HepG2 (cell line): ENCODE results near the gene MAP2K6.

Experiments used
- CTCF ChIP-seq: sonication (generic); formaldehyde crosslinking; IDR thresholded peaks from 2 replicates; pipeline ENCODE4 v1.5.0; 2020; ENCODE audit warnings: mild to moderate bottlenecking, missing genetic modification reagents, moderate library complexity
- FOXA1 ChIP-seq, 2 experiments: fragments of 450-650 bp in 1 of 2; sonication (generic) in 1 of 2; formaldehyde crosslinking in 1 of 2; IDR thresholded peaks; 2 replicates each; pipeline versions ENCODE4 v1.4.0 to v1.6.1; 2016 to 2020; ENCODE audit warnings: missing genetic modification reagents in 1 of 2
- FOXJ3 ChIP-seq: sonication (generic); formaldehyde crosslinking; IDR thresholded peaks from 2 replicates; pipeline ENCODE4 v1.4.0; 2020; ENCODE audit warnings: missing genetic modification reagents, mild to moderate bottlenecking, borderline replicate concordance
- HCFC1 ChIP-seq: fragments of 150-350 bp; IDR thresholded peaks from 2 replicates; pipeline ENCODE4 v1.6.1; 2014; ENCODE audit warnings: low read depth, low read length
- HDAC2 ChIP-seq: sonication (generic); formaldehyde crosslinking; IDR thresholded peaks from 2 replicates; pipeline ENCODE4 v1.4.0; 2020; ENCODE audit warnings: missing genetic modification reagents
- HINFP ChIP-seq: sonication (generic); formaldehyde crosslinking; IDR thresholded peaks from 2 replicates; pipeline ENCODE4 v1.4.0; 2020; ENCODE audit warnings: low read depth, mild to moderate bottlenecking, missing genetic modification reagents
- KIAA2018 ChIP-seq: sonication (generic); formaldehyde crosslinking; IDR thresholded peaks from 2 replicates; pipeline ENCODE4 v1.5.0; 2020; ENCODE audit warnings: mild to moderate bottlenecking, missing genetic modification reagents, borderline replicate concordance
- MTA1 ChIP-seq: sonication (generic); formaldehyde crosslinking; IDR thresholded peaks from 2 replicates; pipeline ENCODE4 v1.4.0; 2020; ENCODE audit warnings: missing genetic modification reagents, mild to moderate bottlenecking, borderline replicate concordance
- MTA3 ChIP-seq: sonication (generic); formaldehyde crosslinking; IDR thresholded peaks from 2 replicates; pipeline ENCODE4 v1.4.0; 2020; ENCODE audit warnings: missing genetic modification reagents
- MZF1 ChIP-seq: sonication (generic); formaldehyde crosslinking; IDR thresholded peaks from 2 replicates; pipeline ENCODE4 v1.8.1; 2023; ENCODE audit warnings: mild to moderate bottlenecking, missing genetic modification reagents, borderline replicate concordance
- ZNF138 ChIP-seq: sonication (generic); formaldehyde crosslinking; IDR thresholded peaks from 2 replicates; pipeline ENCODE4 v1.5.0; 2020; ENCODE audit warnings: mild to moderate bottlenecking, low read depth, missing genetic modification reagents
- ZNF549 ChIP-seq: sonication (generic); formaldehyde crosslinking; IDR thresholded peaks from 2 replicates; pipeline ENCODE4 v1.5.0; 2020; ENCODE audit warnings: missing genetic modification reagents
- ZNF746 ChIP-seq: sonication (generic); formaldehyde crosslinking; IDR thresholded peaks from 2 replicates; pipeline ENCODE4 v1.8.0; 2022; ENCODE audit warnings: mild to moderate bottlenecking, missing genetic modification reagents

DNA sequence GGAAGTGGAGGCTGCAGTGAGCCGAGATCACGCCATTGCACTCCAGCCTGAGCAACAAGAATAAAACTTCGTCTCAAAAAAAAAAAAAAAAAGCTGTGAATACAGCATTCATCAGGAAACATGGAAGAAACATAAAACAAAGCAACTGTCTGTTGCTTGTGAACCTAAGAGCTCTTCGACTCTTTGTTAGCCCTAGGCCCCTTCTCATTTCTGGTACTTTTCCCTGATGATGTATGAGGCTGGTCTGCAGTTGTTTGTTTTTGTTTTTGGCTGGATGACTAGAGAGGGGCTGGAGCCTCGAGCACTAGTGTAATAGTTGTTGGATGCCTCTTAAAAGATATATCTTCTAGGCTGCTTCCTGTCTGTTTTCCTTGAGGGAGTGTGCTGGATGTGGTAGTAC is 113.5 kb downstream of the MAP2K6 start:
- TF ChIP-seq KIAA2018 (CRISPR knock-in tag) (no peak), ZNF746 (CRISPR knock-in tag) (no peak), CTCF (CRISPR knock-in tag) (no peak), HINFP (CRISPR knock-in tag) (no peak), MZF1 (no peak), ZNF549 (CRISPR knock-in tag) (no peak), FOXA1 (IDR thresholded peaks at IDR 0.05) (no peak), FOXA1 (CRISPR knock-in tag; IDR thresholded peaks at IDR 0.05) (no peak), MTA3 (CRISPR knock-in tag) (no peak), FOXJ3 (no peak), ZNF138 (CRISPR knock-in tag) (no peak), HDAC2 (no peak), MTA1 (CRISPR knock-in tag) (no peak), HCFC1 (no peak)
